Suprapubic skin (tissue), 4 donors: ENCODE results near the gene MMP8. TPM values are rescaled to one million over a fixed set of nuclear protein-coding genes. Genes with fewer than 3 reads are reported as not detected.
"Not testable (repeated sequence)": the region's sequence is repeated elsewhere in the genome, so short reads cannot be mapped to it uniquely, and the experiment has no call there.

Experiments used
- DNase-seq, 2 donors: peaks; one replicate each; pipeline ENCODE4 v3.0.0-alpha.2; 2019; ENCODE audit warnings: low spot score in 2 of 2
- H3K27ac ChIP-seq: fragments of 200-600 bp; sonication (generic); one replicate; pipeline ENCODE4 v1.5.1; 2019
- H3K27me3 ChIP-seq: fragments of 200-600 bp; sonication (generic); one replicate; pipeline ENCODE4 v1.5.1; 2019
- H3K36me3 ChIP-seq: fragments of 200-600 bp; sonication (generic); one replicate; pipeline ENCODE4 v1.5.1; 2019
- H3K4me1 ChIP-seq: fragments of 200-600 bp; sonication (generic); one replicate; pipeline ENCODE4 v1.5.1; 2019
- H3K4me3 ChIP-seq: fragments of 200-600 bp; sonication (generic); one replicate; pipeline ENCODE4 v1.5.1; 2019; ENCODE audit warnings: mild to moderate bottlenecking
- H3K9me3 ChIP-seq: fragments of 200-600 bp; sonication (generic); one replicate; pipeline ENCODE4 v1.5.1; 2019
- EP300 ChIP-seq: sonication (generic); formaldehyde crosslinking; IDR thresholded peaks from one replicate; pipeline ENCODE4 v1.6.1; 2017; ENCODE audit warnings: antibody characterized with exemption
- POLR2A ChIP-seq, 2 donors: fragments of 450-650 bp; IDR thresholded peaks; one replicate each; pipeline ENCODE4 v1.6.1; 2017; ENCODE audit warnings: antibody characterized with exemption in 2 of 2, mild to moderate bottlenecking in 2 of 2, moderate library complexity in 2 of 2
- POLR2AphosphoS5 ChIP-seq, 3 donors: sonication (generic); formaldehyde crosslinking; IDR thresholded peaks; one replicate each; pipeline ENCODE4 v1.6.1; 2017; ENCODE audit warnings: antibody characterized with exemption in 3 of 3
- WGBS: methylation state at CpG from one replicate; pipeline ENCODE4 v1.1.5; 2018; 5-methylcytosine and 5-hydroxymethylcytosine counted together
- total RNA-seq, 4 donors: library from RNA; depleted of rRNA; stranded (reverse); fragments of >200 nt; gene quantifications; one replicate each; pipeline ENCODE4 v1.1.0, GENCODE V29; 2016
- TF ChIP-seq, protein P1 (sequence below), 2 donors: fragments of 200-600 bp in 1 of 2; fragments of 450-650 bp in 1 of 2; sonication (generic) in 1 of 2; IDR thresholded peaks; one replicate each; pipeline ENCODE4 v1.5.1; 2016 to 2019; ENCODE audit warnings: antibody characterized with exemption in 2 of 2, mild to moderate bottlenecking in 1 of 2, moderate library complexity in 1 of 2

The MMP8 gene
- total RNA-seq, 4 donors from 2014 or later, result 0.15 TPM; not detected in 3

DNA sequence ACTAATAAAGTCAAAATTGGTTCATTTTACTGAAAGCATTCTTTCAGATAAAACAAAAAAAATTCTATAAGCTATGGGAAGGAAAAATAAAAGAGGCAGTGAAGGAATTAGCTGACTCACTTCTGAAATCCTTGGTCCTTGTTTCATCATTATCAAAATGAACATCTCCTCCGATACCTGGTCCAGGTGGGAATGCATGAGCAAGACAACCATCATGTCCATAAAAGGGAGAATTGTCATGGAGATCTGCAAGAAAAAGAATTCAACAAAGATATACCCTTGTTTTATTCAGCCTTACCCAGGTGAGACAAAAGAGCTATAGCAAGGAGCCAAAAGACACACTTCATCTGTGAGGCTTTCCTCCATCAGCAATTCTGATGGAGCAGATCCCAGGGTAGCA is 28.5 kb upstream of the MMP8 start:
- TF ChIP-seq, protein P1, sequence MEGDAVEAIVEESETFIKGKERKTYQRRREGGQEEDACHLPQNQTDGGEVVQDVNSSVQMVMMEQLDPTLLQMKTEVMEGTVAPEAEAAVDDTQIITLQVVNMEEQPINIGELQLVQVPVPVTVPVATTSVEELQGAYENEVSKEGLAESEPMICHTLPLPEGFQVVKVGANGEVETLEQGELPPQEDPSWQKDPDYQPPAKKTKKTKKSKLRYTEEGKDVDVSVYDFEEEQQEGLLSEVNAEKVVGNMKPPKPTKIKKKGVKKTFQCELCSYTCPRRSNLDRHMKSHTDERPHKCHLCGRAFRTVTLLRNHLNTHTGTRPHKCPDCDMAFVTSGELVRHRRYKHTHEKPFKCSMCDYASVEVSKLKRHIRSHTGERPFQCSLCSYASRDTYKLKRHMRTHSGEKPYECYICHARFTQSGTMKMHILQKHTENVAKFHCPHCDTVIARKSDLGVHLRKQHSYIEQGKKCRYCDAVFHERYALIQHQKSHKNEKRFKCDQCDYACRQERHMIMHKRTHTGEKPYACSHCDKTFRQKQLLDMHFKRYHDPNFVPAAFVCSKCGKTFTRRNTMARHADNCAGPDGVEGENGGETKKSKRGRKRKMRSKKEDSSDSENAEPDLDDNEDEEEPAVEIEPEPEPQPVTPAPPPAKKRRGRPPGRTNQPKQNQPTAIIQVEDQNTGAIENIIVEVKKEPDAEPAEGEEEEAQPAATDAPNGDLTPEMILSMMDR (IDR thresholded peaks at IDR 0.05), result no peak
- TF ChIP-seq EP300 (no peak), POLR2A (IDR thresholded peaks at IDR 0.05) (no peak), POLR2AphosphoS5 (IDR thresholded peaks at IDR 0.05) (no peak)
- WGBS, result 95% methylated on average over 1 of the region's 1 CpG
- no peak overlapping the region for H3K27ac ChIP-seq
- no peaks in the 10 kb centered on the region for H3K4me1 ChIP-seq
- H3K36me3 ChIP-seq, result no peaks in the 10 kb centered on the region
- H3K27me3 ChIP-seq, result peaks cover 3% of the 10 kb centered on the region
- no peak for DNase-seq
- peaks cover 2% of the 10 kb centered on the region for H3K9me3 ChIP-seq
- no peak overlapping the region for H3K4me3 ChIP-seq

DNA sequence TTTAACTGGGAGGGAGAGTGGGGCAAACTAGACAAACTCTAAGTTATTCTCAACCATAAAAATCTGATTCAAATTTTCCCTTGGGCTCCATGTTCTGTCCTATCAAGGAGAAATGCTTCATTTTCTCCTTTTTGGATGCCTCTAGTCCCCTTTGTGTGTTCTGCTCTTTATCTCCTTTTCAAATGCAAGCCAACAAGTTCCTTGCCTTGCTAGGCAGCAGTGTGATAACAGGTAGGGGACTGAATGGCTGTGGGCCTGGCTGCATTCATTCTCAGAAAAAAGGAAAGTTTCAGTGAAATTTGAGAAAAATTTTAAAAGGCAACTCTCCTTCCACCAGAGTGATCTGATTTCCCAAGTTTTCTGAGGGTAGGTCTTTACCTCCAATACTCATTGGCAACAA is 26.9 kb upstream of the MMP8 start:
- Histone ChIP-seq H3K4me1 (no peaks in the 10 kb centered on the region), H3K4me3 (no peak overlapping the region), H3K27me3 (peaks cover 3% of the 10 kb centered on the region), H3K36me3 (no peaks in the 10 kb centered on the region), H3K27ac (no peak overlapping the region), H3K9me3 (peaks cover 3% of the 10 kb centered on the region)
- TF ChIP-seq, protein P1 (IDR thresholded peaks at IDR 0.05), result no peak
- TF ChIP-seq POLR2A (IDR thresholded peaks at IDR 0.05), result no peak
- TF ChIP-seq EP300, result no peak
- no peak for TF ChIP-seq POLR2AphosphoS5 (IDR thresholded peaks at IDR 0.05)
- DNase-seq, result no peak

DNA sequence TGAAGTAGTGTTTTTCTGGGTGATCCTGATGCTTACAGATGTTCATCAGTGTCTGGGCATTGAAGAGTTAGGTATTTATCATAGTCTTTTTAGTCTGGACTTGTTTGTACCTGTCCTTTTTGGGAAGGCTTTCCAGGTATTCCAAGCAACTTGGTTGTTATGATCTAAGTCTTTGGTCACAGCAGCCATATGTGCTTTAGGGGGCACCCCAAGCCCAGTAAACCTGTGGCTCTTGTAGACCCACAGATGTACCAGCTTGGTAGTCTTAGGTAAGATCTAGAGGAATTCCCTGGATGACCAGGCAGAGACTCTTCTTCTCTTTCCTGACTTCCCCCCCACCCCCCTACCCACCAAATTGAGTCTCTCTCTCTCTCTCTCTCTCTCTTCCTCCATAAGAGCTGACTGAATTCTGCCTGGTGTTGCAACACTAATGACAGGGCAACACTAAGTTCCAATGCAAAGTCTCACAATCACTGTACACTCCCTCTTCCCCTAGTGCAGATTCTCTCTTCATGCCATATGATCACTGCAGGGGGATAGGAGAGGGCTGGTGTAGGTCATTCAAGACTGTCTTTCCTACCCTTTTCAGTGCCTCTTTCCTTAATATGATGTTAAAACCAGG is 24.5 kb upstream of the MMP8 start:
- no peaks in the 10 kb centered on the region for H3K36me3 ChIP-seq
- no peak for TF ChIP-seq EP300
- TF ChIP-seq, protein P1 (IDR thresholded peaks at IDR 0.05), result no peak
- TF ChIP-seq POLR2AphosphoS5 (IDR thresholded peaks at IDR 0.05), result no peak
- H3K4me3 ChIP-seq, result no peak overlapping the region
- no peak overlapping the region for H3K27ac ChIP-seq
- no peaks in the 10 kb centered on the region for H3K4me1 ChIP-seq
- H3K9me3 ChIP-seq, result peaks cover 3% of the 10 kb centered on the region
- no peak for DNase-seq
- H3K27me3 ChIP-seq, result no peaks in the 10 kb centered on the region

DNA sequence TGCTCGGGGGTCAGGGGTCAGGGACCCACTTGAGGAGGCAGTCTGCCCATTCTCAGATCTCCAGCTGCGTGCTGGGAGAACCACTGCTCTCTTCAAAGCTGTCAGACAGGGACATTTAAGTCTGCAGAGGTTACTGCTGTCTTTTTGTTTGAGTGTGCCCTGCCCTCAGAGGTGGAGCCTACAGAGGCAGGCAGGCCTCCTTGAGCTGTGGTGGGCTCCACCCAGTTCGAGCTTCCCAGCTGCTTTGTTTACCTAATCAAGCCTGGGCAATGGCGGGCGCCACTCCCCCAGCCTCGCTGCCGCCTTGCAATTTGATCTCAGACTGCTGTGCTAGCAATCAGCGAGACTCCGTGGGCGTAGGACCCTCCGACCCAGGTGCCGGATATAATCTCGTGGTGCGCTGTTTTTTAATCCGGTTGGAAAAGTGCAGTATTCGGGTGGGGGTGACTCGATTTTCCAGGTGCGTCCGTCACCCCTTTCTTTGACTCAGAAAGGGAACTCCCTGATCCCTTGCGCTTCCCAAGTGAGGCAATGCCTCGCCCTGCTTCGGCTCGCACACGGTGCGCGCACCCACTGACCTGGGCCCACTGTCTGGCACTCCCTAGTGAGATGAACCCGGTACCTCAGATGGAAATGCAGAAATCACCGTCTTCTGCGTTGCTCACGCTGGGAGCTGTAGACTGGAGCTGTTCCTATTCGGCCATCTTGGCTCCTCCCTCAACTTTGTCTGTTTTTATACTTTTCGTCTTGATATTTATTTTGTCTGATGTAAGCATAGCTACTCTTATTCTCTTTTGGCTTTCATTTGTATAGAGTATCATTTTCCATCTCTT is 22.2 kb upstream of the MMP8 start:
- H3K9me3 ChIP-seq, H3K4me3 ChIP-seq, H3K4me1 ChIP-seq, H3K36me3 ChIP-seq, H3K27ac ChIP-seq, H3K27me3 ChIP-seq, DNase-seq: not testable (repeated sequence)
- WGBS, result 86% methylated on average over 24 of the region's 32 CpGs

DNA sequence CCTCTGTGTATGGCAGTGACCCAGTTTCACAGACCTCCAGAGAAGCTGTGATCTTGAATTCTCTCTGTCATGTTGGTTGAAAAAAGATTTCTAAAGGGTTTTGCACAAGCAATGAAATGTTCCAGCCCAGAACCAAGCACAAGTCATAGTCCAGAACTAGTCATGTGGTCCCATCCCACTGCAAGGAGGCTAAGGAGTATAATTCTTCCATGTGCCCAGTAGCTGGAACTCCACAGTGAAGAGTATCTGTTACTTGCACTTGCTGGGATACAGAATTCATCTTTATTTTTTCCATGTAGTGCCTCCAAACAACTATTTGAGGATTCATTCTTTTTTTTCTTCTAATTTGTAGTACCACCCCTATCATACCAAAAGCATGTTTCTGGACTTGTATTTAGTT is 9.9 kb upstream of the MMP8 start:
- H3K4me3 ChIP-seq, result no peak overlapping the region
- H3K36me3 ChIP-seq, result no peaks in the 10 kb centered on the region
- no peaks in the 10 kb centered on the region for H3K27me3 ChIP-seq
- H3K4me1 ChIP-seq, result no peaks in the 10 kb centered on the region
- no peak for TF ChIP-seq POLR2AphosphoS5 (IDR thresholded peaks at IDR 0.05)
- no peak for TF ChIP-seq POLR2A (IDR thresholded peaks at IDR 0.05)
- TF ChIP-seq, protein P1 (IDR thresholded peaks at IDR 0.05), result no peak
- TF ChIP-seq EP300, result no peak
- no peaks in the 10 kb centered on the region for H3K9me3 ChIP-seq
- no peak overlapping the region for H3K27ac ChIP-seq
- no peak for DNase-seq
